ENCODE measurements around the gene CDC42BPA. TPM values are rescaled to one million over a fixed set of nuclear protein-coding genes. Genes with fewer than 3 reads are reported as not detected.

CDC42BPA gene
- total and polyA plus RNA-seq, 2 donors = 3.7 to 3.9 TPM

- H3K9me3 ChIP-seq (ENCODE audit: control insufficient read depth in 2 of 2, insufficient read depth in 1 of 2, low read length in 1 of 2) = no peaks in the 10 kb centered on the region
- H3K27ac ChIP-seq (ENCODE audit: low read depth in 1 of 2, low read length in 1 of 2) = no peak overlapping the region
- no peak for DNase-seq (ENCODE audit: low read depth in 6 of 9, low spot score in 9 of 9)
- no peaks in the 10 kb centered on the region for H3K36me3 ChIP-seq (ENCODE audit: control insufficient read depth in 2 of 2, insufficient read depth in 2 of 2, low read length in 1 of 2)
- H3K4me1 ChIP-seq (ENCODE audit: control insufficient read depth in 2 of 2, insufficient read depth in 2 of 2, low read length in 2 of 2) = peaks cover 0 to 5% of the 10 kb centered on the region in 2 donors
- WGBS = 96% methylated on average over 9 of the region's 9 CpGs
- no peak overlapping the region for H3K4me3 ChIP-seq (ENCODE audit: low read length in 2 of 2)
- H3K27me3 ChIP-seq (ENCODE audit: control insufficient read depth in 2 of 2, insufficient read depth in 1 of 2, low read length in 1 of 2) = peaks cover 7 to 42% of the 10 kb centered on the region in 2 donors
These were observed 5.1 kb upstream of the CDC42BPA start for GRCh38 chr1:227323171-227323966.

GRCh38 chr1:227322376-227322775 is 4.1 kb upstream of the CDC42BPA start:
- H3K9me3 ChIP-seq (ENCODE audit: control insufficient read depth in 2 of 2, insufficient read depth in 1 of 2, low read length in 1 of 2) = no peaks in the 10 kb centered on the region
- H3K27me3 ChIP-seq (ENCODE audit: control insufficient read depth in 2 of 2, insufficient read depth in 1 of 2, low read length in 1 of 2) = peaks cover 16 to 52% of the 10 kb centered on the region in 2 donors
- H3K4me1 ChIP-seq (ENCODE audit: control insufficient read depth in 2 of 2, insufficient read depth in 2 of 2, low read length in 2 of 2) = peaks cover 0 to 9% of the 10 kb centered on the region in 2 donors
- H3K36me3 ChIP-seq (ENCODE audit: control insufficient read depth in 2 of 2, insufficient read depth in 2 of 2, low read length in 1 of 2) = no peaks in the 10 kb centered on the region
- DNase-seq (ENCODE audit: low read depth in 6 of 9, low spot score in 9 of 9) = no peak
- 97% methylated on average over 4 of the region's 4 CpGs for WGBS
- no peak overlapping the region for H3K4me3 ChIP-seq (ENCODE audit: low read length in 2 of 2)
- H3K27ac ChIP-seq (ENCODE audit: low read depth in 1 of 2, low read length in 1 of 2) = no peak overlapping the region

GRCh38 chr1:227321035-227321434 is 2.7 kb upstream of the CDC42BPA start:
- Histone ChIP-seq H3K27me3 (ENCODE audit: control insufficient read depth in 2 of 2, insufficient read depth in 1 of 2, low read length in 1 of 2) (peaks cover 19 to 65% of the 10 kb centered on the region in 2 donors), H3K4me1 (ENCODE audit: control insufficient read depth in 2 of 2, insufficient read depth in 2 of 2, low read length in 2 of 2) (peaks cover 0 to 9% of the 10 kb centered on the region in 2 donors), H3K27ac (ENCODE audit: low read depth in 1 of 2, low read length in 1 of 2) (no peak overlapping the region), H3K9me3 (ENCODE audit: control insufficient read depth in 2 of 2, insufficient read depth in 1 of 2, low read length in 1 of 2) (no peaks in the 10 kb centered on the region), H3K4me3 (ENCODE audit: low read length in 2 of 2) (no peak overlapping the region), H3K36me3 (ENCODE audit: control insufficient read depth in 2 of 2, insufficient read depth in 2 of 2, low read length in 1 of 2) (no peaks in the 10 kb centered on the region)
- no peak for DNase-seq (ENCODE audit: low read depth in 6 of 9, low spot score in 9 of 9)
- WGBS = 43% methylated on average over 2 of the region's 2 CpGs

GRCh38 chr1:227320476-227320875 is 2.2 kb upstream of the CDC42BPA start:
- H3K4me1 ChIP-seq (ENCODE audit: control insufficient read depth in 2 of 2, insufficient read depth in 2 of 2, low read length in 2 of 2) = peaks cover 0 to 9% of the 10 kb centered on the region in 2 donors
- no peak overlapping the region for H3K4me3 ChIP-seq (ENCODE audit: low read length in 2 of 2)
- peaks cover 19 to 68% of the 10 kb centered on the region in 2 donors for H3K27me3 ChIP-seq (ENCODE audit: control insufficient read depth in 2 of 2, insufficient read depth in 1 of 2, low read length in 1 of 2)
- H3K36me3 ChIP-seq (ENCODE audit: control insufficient read depth in 2 of 2, insufficient read depth in 2 of 2, low read length in 1 of 2) = no peaks in the 10 kb centered on the region
- H3K9me3 ChIP-seq (ENCODE audit: control insufficient read depth in 2 of 2, insufficient read depth in 1 of 2, low read length in 1 of 2) = no peaks in the 10 kb centered on the region
- WGBS = 95% methylated on average over 4 of the region's 4 CpGs
- no peak overlapping the region for H3K27ac ChIP-seq (ENCODE audit: low read depth in 1 of 2, low read length in 1 of 2)
- no peak for DNase-seq (ENCODE audit: low read depth in 6 of 9, low spot score in 9 of 9)

GRCh38 chr1:227318853-227319607 is 738 bp upstream of the CDC42BPA start:
- H3K36me3 ChIP-seq (ENCODE audit: control insufficient read depth in 2 of 2, insufficient read depth in 2 of 2, low read length in 1 of 2) = no peaks in the 10 kb centered on the region
- WGBS = 18% methylated on average over 30 of the region's 30 CpGs
- peak overlapping the region; percentile 39 to 90 for H3K27ac ChIP-seq (ENCODE audit: low read depth in 1 of 2, low read length in 1 of 2)
- peaks cover 0 to 9% of the 10 kb centered on the region in 2 donors for H3K4me1 ChIP-seq (ENCODE audit: control insufficient read depth in 2 of 2, insufficient read depth in 2 of 2, low read length in 2 of 2)
- peak overlapping the region; percentile 28 to 67 for H3K4me3 ChIP-seq (ENCODE audit: low read length in 2 of 2)
- peaks cover 19 to 68% of the 10 kb centered on the region in 2 donors for H3K27me3 ChIP-seq (ENCODE audit: control insufficient read depth in 2 of 2, insufficient read depth in 1 of 2, low read length in 1 of 2)
- H3K9me3 ChIP-seq (ENCODE audit: control insufficient read depth in 2 of 2, insufficient read depth in 1 of 2, low read length in 1 of 2) = no peaks in the 10 kb centered on the region
- peak in 2 of 9 donors; percentile 14 to 16 for DNase-seq (ENCODE audit: low read depth in 6 of 9, low spot score in 9 of 9)

- H3K9me3 ChIP-seq (ENCODE audit: control insufficient read depth in 2 of 2, insufficient read depth in 1 of 2, low read length in 1 of 2) = no peaks in the 10 kb centered on the region
- peaks cover 19 to 65% of the 10 kb centered on the region in 2 donors for H3K27me3 ChIP-seq (ENCODE audit: control insufficient read depth in 2 of 2, insufficient read depth in 1 of 2, low read length in 1 of 2)
- H3K36me3 ChIP-seq (ENCODE audit: control insufficient read depth in 2 of 2, insufficient read depth in 2 of 2, low read length in 1 of 2) = no peaks in the 10 kb centered on the region
- WGBS = 2% methylated on average over 30 of the region's 30 CpGs
- H3K27ac ChIP-seq (ENCODE audit: low read depth in 1 of 2, low read length in 1 of 2) = peak overlapping the region in 1 of 2 donors; percentile 15
- peak in 1 of 9 donors; percentile 25 for DNase-seq (ENCODE audit: low read depth in 6 of 9, low spot score in 9 of 9)
- H3K4me1 ChIP-seq (ENCODE audit: control insufficient read depth in 2 of 2, insufficient read depth in 2 of 2, low read length in 2 of 2) = peaks cover 0 to 9% of the 10 kb centered on the region in 2 donors
- H3K4me3 ChIP-seq (ENCODE audit: low read length in 2 of 2) = peak overlapping the region; percentile 24 to 67
These were observed 723 bp downstream of the CDC42BPA start for GRCh38 chr1:227317523-227318015.

GRCh38 chr1:227317011-227317451 is 1.3 kb downstream of the CDC42BPA start:
- Histone ChIP-seq H3K4me3 (ENCODE audit: low read length in 2 of 2) (no peak overlapping the region), H3K36me3 (ENCODE audit: control insufficient read depth in 2 of 2, insufficient read depth in 2 of 2, low read length in 1 of 2) (no peaks in the 10 kb centered on the region), H3K4me1 (ENCODE audit: control insufficient read depth in 2 of 2, insufficient read depth in 2 of 2, low read length in 2 of 2) (peaks cover 0 to 9% of the 10 kb centered on the region in 2 donors), H3K27me3 (ENCODE audit: control insufficient read depth in 2 of 2, insufficient read depth in 1 of 2, low read length in 1 of 2) (peaks cover 19 to 61% of the 10 kb centered on the region in 2 donors), H3K9me3 (ENCODE audit: control insufficient read depth in 2 of 2, insufficient read depth in 1 of 2, low read length in 1 of 2) (no peaks in the 10 kb centered on the region), H3K27ac (ENCODE audit: low read depth in 1 of 2, low read length in 1 of 2) (no peak overlapping the region)
- 57% methylated on average over 6 of the region's 6 CpGs for WGBS
- no peak for DNase-seq (ENCODE audit: low read depth in 6 of 9, low spot score in 9 of 9)

GRCh38 chr1:227316456-227316855 is 1.8 kb downstream of the CDC42BPA start:
- no peaks in the 10 kb centered on the region for H3K36me3 ChIP-seq (ENCODE audit: control insufficient read depth in 2 of 2, insufficient read depth in 2 of 2, low read length in 1 of 2)
- peaks cover 19 to 55% of the 10 kb centered on the region in 2 donors for H3K27me3 ChIP-seq (ENCODE audit: control insufficient read depth in 2 of 2, insufficient read depth in 1 of 2, low read length in 1 of 2)
- H3K9me3 ChIP-seq (ENCODE audit: control insufficient read depth in 2 of 2, insufficient read depth in 1 of 2, low read length in 1 of 2) = no peaks in the 10 kb centered on the region
- no peak overlapping the region for H3K4me3 ChIP-seq (ENCODE audit: low read length in 2 of 2)
- no peak for DNase-seq (ENCODE audit: low read depth in 6 of 9, low spot score in 9 of 9)
- H3K4me1 ChIP-seq (ENCODE audit: control insufficient read depth in 2 of 2, insufficient read depth in 2 of 2, low read length in 2 of 2) = peaks cover 0 to 9% of the 10 kb centered on the region in 2 donors
- H3K27ac ChIP-seq (ENCODE audit: low read depth in 1 of 2, low read length in 1 of 2) = no peak overlapping the region
